GM18867 (cell line): Measurements from ENCODE around the gene FAM89B.
"Not testable (repeated sequence)": the region's sequence is repeated elsewhere in the genome, so short reads cannot be mapped to it uniquely, and the experiment has no call there.

Experiments used
- ATAC-seq: cut with Tn5 transposase; IDR thresholded peaks from one replicate; pipeline ENCODE4 v1.9.1; 2021; ENCODE audit warnings: mild to moderate bottlenecking, moderate library complexity; ENCODE audit not compliant: unreplicated experiment

The FAM89B gene

DNA sequence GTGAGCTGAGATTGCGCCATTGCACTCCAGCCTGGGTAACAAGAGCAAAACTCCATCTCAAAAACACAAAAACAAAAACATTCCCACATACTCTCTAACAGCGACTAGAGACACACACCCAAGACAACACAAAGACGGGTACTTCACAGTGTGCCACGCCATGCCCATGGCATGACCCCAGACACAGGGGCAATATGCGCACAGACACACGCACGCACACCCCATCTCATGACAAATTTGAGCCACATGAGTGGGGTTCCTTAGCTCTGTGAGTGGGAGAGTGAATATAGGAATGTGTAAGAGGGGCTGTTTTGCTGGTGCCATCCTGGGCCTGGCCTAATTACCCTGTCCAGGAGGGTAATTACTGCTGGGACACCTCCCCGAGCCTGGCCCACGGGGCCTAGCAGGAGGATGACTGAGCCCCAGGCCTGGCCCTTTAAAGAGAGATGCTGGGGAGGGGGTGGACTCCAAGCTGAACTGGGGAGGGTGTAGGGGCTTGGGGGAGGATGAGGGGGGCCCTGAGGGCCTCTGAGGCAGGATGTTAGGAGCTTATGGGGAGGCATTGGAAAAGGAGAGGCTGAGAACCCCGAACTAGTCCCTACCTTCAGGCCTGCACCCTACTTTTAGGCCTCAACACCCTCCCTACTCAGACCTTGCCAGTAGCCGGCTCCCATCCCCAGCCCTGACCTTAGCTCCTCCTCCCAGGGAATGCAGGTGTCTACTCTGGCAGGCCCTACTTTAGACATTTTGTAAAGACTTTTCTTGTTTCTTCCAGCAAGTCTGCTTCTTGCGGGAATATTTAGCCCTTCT lies 15.7 kb upstream of the FAM89B start:
- ATAC-seq = no peak

DNA sequence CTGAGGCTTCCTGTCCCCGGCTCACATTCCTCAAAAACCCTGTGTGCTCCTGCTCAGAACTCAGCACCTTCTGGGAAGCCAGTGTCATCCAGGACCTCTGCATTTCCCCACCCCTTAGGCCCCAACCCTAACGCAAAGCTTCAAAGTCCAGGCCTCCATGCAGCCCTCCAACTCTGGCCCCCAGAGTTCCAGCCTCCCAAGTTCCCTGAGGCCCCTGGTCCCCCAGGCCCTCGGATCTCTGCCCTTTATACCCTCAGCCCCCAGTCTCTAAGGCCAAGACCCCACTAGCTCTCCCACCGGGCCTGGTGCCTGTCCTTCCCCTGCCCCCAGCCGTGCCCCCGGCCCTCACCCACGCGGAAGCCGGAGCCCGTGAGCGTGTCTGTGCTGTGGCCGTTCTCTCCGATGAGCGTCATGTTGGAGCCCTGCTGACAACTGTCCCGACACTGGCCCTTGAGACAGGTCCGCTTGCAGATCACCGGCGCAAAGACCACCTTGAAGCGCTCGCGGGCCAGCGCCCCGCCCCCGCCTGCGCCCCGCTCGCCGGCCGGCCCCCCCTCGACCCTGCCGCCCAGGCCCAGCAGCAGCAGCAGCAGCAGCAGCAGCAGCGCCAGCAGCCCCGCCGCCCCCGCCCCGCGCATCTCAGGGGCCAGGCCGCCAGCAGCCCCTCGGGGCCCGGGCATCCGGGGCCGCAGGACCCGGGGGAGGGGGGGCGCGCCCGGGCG lies 14.9 kb upstream of the FAM89B start:
- ATAC-seq = no peak

DNA sequence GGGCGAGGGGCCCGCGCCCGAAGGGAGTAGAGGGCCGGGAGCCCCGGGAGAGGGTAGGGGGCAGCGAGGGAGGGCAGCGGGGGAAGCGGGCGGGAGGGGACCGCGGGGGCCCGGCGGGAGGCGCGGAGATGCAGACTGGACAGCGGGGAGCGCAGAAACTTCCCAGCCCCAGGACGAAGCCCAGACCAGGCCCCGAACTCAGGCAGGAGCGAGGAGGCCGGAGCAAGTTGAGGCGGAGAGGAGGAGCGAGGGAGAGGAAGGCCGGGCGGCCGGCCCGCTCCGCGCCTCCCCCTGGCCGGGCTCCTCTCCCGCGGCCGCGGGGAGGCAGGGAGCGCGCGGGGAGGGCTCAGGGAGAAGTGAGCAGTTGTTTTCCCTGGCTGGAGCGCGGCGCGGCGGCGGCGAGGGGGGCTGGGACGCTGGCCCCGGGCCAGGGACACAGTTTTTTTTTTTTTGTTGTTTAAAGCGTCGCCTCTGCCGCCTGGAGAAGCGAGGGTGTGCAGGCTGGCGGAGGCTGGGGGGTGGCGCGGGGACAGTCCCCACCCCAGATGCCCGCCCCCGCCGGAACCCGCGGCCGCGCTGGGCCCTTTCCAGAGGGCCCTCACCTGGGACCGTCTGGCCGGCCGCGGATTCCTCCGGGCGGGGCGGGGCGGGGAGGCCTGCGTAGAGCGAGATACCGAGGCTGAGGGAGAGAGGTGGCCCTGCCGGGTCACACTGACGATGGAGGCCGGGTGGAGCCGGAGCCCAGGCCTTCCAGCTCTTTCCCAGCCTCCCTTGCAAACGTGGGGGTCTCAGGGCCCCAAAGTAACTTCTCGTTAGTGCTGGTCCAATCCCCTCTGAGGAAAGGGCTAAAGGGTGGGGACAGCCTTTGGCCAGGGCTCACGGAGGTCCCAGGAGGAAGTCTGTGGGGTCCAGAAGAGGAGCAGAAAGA lies 14.1 kb upstream of the FAM89B start, which contains the start of gene LTBP3:
Gene LTBP3, minus strand, starts transcription at position 358 of the 928 bp plus-strand sequence. CDS start 400 bp downstream, outside the sequence.
- ATAC-seq = no peak

DNA sequence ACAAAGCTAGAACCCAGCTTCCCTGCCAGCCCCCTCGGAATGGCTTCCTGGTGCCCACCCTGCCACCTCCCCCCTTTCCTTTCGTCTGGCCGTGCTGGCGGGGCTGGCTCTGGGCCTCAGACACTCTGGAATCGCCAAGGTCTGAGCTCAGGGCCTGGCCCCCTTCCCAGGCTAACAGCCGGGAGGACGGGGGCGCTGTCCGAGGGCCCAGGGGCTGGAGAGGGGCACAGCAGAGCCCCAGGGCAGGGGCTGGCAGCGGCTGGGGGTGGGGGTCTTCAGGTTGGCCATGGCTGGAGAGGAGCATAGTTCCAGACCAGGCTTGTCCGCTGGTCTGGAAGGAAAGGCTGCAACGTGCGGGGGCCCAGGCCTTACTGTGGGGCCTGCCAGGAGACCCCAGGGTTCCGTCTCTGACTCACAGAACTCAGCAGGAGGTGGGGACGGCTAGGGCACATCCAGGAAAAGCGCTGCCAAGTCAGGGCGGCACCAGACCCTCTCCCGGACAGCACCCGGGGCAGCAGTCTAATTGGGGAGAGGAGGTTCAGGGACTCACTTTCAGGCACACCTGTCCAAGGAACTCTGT lies 13.3 kb upstream of the FAM89B start:
- no peak for ATAC-seq

DNA sequence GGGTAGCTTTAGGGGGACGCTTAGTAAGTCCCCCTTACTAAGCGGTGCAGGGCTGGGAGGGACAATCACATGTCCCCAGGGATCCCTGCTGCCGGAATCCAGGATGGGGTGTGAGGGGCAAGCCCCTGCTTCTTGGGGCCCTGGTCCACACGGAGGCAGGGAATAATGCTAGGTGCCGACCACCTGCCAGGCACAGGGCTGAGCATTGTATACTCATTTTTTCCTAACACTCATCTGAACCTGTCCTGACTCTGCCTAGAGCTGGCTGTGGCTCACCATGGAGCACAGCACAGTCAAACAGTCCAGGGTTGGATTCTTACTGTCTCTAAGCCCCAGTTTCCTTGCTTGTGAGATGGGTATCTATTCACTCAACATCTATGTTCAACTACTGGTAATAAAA lies 12.8 kb upstream of the FAM89B start:
- no peak for ATAC-seq

DNA sequence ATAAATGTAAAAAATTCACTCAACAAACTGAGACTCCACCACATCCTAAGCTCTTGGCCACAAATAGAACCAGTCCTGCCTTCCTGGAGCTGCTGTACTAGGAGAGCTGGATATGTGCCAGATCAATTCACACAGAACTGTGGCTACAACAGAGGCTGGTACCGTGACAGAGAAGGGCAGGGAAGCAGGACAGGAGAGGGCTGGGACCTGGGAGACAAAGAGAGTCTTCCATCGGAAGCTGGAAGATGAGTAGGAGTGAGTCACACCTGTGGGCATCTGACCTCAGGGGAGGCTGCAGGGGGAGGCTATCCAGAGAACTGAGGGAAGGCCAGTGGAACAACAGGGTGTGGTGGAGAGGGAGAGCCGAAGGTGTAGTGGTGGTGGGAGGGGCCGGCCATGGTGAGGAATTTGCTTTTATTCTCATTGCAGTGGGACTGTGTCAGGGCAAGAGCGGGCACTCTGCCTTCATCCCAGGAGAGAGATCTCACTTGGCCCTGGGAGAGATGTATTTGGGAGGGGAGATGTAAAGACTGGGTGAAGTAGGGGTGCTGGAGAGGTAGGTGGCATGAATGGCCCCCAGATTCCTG lies 12.3 kb upstream of the FAM89B start:
- no peak for ATAC-seq

DNA sequence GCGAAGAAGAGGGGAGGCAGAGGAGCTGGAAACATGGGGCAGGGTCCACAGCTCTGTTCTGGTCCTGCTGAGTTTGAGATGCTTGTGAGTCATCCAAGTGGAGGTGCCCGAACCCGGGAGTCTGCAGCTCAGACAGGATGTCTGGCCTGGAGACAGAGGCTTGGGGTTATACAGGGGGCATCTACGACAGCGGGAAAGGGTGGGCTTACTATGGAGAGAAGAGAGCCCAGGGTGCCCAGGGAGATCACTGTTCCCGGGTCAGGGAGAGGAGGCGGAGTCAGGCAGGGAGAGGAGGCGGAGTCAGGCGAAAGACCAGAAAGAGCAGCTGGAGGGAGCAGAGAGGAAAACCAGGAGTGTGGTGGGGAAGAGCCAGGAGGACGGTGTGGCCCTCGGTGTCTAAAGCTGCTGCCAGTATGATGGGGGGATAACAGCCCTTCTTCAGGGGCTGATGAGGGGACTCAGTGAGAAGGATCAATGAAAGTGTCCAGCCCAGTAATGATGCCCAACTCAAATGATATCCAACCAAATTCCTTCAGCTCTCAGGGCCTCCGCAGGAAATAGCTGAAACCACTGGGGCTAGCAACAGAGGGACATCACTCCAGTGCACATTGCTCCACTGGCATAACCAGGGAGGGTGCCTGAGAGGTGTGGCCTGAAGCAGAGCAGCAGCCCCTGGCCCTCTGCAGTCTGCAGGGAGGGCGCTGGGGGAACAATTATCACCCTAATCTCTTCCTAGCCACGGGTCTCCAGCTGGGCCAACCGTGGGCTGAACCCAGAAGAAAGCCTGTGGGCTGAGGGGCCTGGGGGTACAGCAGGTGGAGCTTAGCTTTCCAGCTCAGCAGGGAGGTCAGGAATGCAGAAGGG lies 11.6 kb upstream of the FAM89B start:
- no peak for ATAC-seq

DNA sequence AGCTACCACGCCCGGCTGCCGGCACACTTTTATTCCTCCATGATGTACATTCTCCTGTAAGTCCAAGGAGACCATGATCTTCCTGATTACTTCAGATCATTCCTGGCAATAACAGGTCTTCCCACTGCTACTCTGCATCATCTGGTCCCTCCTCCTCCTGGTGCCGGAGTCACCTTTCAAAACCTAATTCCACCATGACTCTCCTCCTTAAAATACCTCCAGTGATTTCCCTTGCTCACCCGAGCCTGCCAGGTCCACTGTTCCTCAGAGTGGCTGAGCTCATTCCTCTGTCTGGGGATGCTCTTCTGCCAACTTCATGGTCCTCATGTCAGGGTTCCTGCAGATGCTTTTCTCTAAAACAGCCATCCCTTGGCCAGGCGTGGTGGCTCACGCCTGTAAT lies 10.3 kb upstream of the FAM89B start:
- no peak for ATAC-seq

DNA sequence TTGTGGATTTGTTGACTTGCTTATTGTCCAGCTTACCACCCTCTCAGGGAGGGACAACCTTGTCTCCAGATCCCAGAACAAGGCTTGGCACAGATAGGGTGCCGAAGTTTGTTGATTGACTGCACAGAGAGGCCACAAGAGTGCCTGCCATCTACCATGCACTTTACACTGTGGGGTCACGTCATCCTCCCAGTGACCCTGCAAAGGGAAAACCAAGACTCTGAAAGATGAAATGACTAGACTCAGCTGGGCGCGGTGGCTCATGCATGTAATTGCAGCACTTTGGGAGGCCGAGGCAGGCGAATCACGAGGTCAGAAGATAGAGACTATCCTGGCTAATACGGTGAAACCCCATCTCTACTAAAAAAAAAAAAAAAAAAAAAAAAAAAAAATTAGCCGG lies 9.6 kb upstream of the FAM89B start:
- ATAC-seq = no peak

DNA sequence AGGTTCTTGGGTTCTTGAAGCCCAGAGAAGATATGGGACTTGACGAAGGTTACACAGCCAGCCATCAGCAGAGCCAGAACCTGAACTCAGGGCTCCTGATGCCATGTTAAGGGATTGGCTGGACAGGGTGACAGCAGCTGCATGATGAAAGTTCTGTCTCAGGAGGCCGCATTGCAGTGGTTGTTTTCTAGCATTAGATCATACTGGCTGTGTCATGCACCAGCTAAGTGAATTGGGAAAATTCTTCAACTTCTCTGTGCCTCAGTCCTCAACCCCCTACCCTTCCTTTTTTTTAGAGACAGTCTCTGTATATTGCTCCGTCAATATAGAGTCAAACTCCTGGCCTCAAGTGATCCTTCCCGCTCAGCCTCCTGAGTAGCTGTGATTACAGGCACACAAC lies 8.7 kb upstream of the FAM89B start:
- ATAC-seq = no peak

DNA sequence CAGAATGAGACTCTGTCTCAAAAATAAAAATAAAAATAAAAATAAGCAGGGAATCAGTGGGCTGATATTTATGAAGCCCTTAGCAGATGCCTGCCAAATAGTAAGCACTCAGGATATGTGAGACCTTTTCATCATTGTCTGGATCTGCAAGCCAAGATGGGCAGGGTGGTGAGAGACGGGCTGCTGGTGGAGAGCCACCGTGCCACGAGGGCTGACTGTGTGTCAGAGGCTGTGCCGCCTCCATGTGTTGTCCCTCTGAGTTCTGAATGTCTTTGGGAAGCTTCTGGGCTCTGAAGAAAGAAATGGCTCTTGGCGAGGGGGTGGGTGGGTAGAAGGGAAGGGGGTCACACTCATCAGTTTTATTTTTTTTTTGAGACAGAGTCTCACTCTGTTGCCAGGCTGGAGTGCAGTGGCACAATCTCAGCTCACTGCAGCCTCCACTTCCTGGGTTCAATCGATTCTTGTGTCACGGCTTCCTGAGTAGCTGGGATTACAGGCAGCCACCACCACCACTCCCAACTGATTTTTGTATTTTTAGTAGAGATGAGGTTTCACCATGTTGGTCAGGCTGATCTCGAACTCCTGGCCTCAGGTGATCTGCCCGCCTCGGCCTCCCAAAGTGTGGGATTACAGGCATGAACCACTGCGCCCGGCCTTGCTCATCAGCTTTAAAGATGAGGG lies 7.3 kb upstream of the FAM89B start:
- ATAC-seq = not testable (repeated sequence)

DNA sequence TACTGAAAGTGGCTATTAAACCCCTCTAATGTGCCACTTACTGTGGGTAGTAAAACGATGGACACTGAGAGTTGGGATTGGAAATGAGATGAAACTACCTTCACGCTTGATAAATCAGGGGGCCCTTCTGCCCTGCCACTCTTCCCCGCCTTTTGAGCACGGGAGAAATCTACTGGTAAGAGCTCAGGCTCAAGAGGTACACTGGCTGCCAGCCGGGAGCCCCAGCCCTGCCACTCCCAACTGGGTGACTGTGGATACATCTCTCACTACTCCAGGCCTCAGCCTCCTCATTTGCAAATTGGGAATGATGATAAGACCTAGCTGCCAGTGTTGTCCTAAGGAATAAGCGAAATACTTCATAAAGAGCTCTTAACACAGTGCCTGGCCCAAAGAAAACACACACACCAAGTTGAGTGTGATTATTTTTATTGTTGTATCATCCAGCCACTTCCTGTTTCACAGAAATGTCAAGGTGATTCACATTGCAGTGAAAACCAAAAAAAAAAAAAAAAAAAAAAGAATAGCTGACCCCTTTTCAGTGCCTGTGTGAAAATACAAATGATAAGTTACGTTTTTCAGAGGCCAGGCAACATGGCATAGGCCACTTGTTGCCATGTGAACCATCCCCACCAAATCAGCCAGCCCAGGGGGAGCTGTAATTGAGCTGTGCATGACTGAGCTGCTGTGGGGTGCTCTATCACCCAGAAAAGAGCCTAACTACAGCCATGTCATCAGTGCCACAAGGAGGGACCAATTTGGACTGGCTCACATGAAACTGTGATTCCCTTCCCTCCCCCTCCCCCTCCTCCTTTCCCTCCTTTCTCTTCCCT lies 6.5 kb upstream of the FAM89B start:
- ATAC-seq = no peak

DNA sequence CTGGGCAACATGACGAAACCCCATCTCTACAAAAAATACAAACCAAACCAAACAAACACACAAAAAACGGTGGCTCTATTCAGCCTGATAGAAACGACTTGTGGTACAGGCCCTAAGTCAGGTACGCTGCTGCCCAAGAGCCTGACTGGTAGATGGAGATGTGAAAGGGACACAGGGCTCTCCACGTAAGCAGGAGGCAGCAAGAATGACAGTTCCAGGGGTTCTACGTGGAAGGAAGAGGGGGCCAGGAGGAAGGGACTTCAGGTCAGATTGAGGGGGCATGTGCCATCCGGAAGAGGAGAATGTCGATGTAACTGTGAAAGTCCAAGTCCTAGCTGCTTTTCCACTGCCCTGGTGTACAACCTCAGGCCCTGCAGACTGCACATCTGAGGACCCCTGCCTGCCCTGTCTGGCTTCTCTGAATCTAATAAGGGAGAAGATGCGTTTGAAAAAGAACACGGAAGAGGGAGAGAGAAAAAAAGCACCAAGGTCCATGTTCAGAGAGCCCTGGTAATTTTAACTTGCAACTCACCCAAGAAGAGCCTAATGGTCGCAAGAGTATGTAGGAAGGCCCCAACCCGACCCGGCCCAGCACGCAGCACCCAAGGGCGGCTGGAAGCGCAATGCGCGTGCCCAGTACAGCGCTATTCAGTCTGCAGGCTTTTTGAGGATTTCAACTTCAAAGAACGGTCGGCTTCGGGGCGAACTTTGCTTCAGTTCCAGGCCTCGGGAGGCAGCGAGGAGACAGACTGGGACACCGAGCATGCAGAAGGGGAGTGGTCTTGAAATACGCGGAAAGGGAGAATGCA lies 3.0 kb upstream of the FAM89B start:
- ATAC-seq = peak; percentile 4

DNA sequence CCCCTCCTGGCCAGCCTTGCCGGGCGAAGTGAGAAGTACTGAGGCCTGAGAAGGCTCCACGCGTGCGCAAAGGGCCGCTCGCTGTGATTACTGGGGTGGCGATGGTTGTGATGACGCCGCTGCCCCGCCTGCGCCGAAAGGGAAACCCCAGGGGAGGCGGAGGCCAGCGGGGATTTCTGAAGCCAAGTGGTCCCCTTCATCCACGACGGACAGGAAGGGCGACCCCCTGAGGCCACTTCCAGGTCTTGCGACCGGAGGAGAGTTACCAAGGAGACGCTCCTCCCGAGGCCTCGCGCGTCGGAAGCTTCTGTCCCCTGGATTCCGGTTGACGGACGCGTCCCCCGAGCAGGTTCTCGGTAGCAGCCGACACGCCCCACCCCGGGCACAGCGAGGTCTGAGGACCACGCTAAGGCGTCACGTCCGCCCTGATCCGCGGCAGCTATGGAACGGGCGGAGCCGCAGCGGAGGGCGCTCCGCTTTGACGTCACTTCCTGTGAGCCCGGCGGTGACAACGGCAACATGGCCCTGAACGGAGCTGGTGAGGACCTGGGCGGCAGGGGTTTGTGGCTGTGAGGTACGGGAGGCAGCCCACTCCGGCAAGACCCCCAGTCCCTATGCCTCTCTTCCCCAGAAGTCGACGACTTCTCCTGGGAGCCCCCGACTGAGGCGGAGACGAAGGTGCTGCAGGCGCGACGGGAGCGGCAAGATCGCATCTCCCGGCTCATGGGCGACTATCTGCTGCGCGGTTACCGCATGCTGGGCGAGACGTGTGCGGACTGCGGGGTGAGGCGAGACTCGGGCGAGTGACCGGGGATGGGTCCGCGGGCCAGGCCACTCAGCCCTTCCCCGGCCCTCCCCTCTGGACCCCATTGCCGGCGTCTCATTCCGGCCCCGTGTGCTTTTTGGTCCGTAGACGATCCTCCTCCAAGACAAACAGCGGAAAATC lies 2.1 kb upstream of the FAM89B start, which contains the start of gene ZNRD2:
Gene ZNRD2, plus strand, starts transcription at position 505 of the 946 bp plus-strand sequence. Its CDS starts 15 bp downstream, at position 520.
- peak; percentile 62 for ATAC-seq

DNA sequence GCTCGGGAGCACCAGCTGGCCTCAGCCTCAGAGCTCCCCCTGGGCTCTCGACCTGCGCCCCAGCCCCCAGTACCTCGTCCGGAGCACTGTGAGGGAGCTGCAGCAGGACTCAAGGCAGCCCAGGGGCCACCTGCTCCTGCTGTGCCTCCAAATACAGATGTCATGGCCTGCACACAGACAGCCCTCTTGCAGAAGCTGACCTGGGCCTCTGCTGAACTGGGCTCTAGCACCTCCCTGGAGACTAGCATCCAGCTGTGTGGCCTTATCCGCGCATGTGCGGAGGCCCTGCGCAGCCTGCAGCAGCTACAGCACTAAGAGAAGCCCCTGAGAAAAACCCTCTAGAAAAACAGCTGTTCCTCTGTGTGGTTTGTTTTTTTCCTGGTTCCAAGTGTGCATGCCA lies 918 bp upstream of the FAM89B start:
- ATAC-seq = no peak

DNA sequence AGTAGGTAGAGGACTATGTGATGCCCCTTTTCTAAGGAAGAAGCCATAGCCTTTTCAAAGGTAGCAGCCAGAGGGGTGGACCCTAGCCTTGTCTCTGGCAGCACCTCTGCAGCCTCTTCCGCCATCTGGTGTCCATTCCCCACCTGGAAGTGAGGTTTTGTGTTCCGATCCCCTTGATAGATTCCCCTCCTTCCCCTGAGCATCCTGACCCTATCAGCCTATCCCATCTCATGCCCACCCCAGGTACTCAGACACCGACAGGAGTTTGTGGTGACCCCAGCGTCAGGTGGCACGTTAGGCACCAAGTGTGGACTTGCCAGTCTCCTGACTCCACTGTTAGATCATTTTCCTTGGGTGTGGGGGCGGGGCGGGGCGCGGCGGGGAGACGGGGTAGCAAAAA lies 398 bp upstream of the FAM89B start:
- ATAC-seq = no peak
